SK-N-DZ (cell line): ENCODE results near the gene CFAP100.

ENCODE experiments used
- DNase-seq: peaks from one replicate; pipeline ENCODE4 v3.0.0-alpha.2; 2015; ENCODE audit warnings: low spot score

CFAP100 gene

DNA sequence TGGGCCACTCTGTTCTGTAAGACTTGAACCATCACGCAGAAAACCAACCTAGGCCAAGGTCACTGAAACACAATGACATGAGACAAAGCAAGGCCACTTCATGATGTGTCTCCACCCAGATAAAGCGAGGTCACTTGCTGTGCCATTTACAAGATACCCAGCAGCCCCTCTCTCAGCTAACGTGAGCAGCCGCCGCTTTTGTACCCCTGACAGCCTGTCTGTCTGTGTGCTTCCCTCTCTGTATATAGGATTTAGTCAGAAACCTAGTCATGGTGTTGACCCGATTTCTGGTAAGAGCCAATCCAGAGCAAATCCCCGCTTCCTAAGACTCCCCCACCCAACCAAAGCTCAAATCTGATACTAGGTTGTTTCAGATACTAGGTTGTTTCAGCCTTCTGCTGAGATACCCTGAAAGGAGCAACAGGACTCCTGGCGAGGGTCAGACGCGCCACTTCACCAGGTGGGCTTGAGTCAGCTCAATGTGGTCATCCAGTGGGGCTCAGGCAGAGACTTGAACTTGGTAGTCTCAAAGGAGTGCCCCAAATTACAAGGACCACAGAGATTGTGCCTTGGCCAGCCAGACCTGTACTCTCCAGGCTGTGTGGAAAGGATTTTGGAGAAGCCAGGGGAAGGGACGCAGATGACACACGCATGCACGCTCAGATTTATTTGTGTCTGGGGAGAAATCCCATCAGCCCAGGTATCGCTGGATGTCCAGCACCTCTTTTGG, 84.0 kb downstream of the CFAP100 start:
- DNase-seq: no peak

DNA sequence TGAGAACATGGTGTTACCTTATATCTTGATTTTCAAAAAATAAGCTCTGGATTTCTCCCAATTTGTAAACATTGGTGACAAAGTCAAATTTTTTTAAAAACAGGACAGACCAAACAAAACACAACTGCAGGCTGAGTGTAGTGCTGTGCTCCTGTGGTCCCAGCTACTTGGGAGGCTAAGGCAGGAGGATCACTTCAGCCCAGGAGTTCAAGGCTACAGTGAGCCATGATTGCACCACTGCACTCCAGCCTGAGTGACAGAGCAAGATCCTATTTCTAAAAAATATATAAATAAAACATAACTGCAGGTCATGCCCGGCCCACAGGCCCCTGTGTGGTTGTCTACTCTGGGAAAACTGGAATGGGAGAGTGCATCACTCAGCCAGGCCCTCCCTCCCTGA, 84.9 kb downstream of the CFAP100 start:
- DNase-seq: no peak

DNA sequence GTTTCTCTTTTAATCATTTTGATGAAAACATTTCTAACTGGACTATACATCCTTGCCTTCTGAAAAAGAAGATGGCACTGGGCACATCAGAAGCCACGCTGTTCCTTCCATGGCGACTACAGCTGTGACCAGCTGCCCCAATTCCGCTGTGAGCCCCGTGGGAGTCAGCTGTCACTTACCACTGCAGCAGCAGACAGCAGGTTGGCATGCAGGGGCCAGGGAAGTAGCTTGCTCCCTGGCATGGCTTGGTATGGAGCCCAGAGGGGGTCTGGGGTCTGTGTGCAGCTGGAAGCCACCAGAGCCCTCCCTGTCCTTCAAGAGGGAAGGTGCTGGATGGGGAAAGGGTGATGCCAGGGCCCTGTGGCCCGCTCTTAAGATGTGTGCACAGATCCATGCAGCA, 85.5 kb downstream of the CFAP100 start:
- DNase-seq: no peak

DNA sequence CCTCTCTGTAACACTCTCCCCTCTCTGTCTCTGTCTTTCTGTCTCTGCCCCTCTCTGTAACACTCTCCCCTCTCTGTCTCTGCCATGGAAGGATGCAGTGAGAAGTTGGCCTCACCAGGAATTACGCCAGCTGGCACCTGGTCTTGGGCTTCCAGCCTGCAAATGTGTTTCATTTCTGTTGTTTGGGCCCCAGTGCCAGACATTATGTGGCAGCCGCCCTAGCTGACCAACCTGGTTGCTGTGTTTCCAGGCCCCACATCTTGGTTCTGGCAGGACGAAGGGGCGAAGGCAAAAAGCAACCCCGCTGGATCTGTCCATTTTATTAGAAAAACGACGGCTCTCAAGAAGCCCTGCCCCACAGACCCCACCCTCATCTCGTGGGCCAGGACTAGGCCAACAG, 86.2 kb downstream of the CFAP100 start:
- DNase-seq: no peak

DNA sequence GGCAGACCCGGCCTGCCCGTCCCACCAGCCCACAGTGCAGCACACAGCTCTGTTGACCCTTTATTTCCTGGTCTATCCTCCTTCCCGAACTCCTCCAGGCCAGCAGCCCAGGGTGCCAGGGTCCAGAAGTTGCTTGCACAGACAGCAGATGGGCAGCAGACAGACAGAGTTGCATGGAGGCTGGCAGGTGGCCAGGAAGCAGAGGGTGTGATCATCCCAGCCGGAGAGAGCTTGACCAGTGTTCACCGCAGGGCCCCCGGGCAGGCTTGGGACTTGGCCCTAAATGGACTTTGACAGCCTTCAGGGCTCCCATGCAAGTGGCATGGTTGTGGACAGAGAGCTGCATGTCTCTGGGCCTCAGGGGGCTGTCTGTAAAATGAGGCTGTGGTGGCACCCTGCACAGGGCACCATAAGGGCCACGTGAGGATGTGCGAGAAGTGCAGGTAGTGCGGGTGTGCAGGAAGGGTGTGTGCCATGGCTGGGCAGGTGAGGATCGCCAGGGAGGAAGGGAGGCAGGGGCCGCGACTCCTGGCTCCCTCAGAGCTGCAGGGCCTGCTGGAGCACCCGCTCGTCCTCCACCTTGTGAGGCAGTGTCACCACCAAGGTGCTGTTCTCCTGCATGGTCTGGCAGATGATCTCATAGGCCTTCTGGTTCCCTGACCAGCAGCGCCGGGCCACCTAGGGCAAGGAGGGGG, 87.2 kb downstream of the CFAP100 start:
- no peak for DNase-seq

DNA sequence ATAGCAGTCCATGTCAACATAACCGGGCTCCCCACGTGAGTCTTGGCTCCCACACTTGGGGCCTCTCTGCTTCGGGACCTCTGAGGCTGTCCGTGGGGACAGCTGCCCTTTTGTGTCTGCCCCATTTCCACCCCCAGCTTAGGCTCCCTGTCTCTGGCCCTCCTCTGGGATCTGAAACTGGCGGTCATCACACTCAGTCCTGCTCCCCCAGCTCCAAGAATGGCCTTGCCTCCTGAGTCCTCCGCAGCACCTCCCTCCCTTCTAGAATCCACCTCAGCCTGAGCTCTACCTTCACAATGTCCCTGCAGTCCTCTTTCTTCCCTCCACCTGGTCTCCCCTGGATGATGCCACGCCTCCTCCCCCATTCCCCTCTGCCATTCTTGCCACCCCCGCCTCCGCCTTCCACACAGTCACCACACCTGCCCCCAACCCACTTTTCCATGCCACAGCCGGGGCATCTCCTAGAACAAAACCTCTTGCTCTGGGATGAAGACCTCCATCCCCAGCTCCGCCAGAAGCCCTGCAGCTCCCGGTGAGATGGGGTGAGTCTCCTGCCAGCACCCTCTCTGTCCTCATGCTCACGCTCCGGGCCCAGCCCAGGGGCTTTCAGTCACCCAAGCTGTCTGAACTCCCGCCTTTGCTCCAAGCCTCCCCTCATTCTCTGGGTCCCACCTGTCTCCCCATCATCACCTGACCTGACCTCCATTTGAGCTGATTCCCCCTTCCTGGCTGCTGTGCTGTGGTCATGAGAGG, 88.0 kb downstream of the CFAP100 start:
- DNase-seq: no peak

DNA sequence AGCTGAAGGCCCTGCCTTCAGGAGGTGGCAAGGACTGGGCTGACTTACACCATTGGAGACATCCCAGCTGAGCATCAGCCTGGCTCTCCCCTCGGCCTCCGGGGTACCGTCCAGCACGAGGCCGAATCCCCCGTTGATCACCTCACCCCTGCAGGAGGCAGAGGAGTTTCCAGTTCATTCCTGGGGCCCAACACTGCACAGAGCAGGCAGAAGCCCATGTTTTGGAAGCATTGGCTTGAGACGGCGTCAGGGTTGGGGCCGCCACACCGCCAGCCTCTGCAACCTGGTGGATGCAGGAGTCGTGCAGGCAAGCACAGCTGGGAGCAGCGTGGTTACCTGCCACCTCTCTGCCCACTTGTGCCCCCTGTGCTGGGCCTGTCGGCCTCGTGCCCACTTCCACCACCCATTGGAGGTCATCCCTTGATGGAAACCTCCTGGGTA, 88.6 kb downstream of the CFAP100 start:
- no peak for DNase-seq

DNA sequence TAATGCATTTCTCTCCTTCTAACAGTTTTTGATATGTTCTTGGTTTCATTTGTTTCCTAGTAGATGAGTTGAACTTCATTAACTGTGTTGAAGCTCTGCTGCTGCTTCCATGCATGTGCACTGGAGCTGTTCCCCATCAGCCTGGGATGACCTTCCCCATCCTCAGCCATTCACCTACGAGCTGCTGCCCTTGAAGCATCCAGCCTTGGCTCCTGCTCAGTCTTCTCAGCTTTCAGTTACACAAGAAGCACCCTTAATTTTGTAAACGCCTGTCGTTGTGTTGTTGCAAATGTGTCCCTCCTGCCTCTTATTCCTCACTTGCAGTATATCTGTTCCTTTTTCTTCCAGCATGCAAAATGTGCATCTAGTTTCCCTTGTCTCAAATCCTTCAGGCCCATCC, 89.4 kb downstream of the CFAP100 start:
- no peak for DNase-seq

DNA sequence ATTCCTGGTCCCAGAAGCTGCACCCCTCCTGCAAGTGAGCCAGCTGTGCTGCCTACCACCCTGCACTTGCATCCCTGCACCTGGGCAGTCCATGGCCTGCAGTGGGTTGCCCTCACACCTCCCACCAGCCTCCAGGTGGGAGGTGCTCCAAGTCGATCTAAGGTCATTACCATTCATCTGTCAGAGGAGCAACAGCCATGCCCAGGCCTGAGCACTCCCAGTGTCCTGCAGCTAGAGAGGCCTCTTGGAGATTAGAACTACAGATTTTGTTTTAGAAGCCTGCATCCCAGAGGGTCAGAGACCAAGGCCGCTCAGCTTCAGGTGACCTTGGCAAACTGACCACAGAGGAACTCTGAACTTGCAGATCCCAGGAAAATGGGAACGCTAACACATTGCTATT, 90.0 kb downstream of the CFAP100 start:
- DNase-seq: no peak

DNA sequence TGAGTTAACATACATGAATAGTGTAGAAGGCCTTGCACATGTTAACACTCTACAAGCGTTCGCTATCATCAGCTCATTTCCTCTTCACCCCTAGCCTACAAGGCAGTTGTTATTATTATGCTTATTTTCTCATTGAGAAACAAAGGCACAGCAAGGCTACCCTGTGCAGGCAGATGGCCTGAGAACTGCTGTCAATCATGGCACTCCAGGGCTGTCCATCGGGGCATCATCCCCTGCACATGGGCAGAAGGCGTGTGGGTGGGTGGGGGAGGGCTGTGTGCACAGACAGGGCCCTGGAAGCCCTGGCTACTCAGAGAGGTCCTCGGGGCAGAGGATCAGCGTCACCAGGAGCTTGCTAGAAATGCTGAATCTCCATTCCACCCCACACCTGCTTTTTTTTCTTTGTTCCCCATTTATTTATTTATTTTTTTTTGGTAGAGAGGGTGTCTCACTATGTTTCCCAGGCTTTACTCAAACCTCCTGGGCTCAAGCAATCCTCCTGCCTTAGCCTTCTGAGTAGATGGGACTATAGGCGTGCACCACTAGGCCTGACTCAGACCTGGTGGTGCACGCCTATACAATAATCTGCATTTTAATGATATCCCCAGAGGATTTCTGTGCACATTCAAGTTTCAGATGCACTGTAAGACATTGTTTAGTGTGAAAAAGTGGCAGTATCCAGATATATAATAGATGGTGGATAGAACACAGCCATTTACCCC, 90.6 kb downstream of the CFAP100 start:
- DNase-seq: no peak

DNA sequence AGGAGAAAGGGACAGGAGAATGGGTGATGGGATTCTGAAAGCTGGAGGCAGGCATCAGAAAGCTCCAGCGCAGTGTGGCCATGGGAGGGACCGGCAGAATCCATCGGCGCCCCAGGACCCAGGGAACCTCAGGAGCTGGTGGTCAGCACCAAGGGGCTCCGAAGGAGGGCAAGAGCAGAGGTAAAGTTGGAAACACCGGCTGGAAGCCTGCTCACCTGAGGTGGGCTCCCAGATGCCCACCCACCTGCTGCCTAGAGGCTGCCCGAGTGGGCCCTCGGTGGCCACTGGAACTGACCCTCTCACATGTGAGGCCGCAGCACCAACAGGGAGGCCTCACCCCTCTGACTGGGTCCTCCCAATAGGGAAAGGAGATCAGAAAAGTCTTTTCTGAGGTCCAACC, 91.2 kb downstream of the CFAP100 start:
- DNase-seq: no peak
